ENCODE data around the gene FRMD7.

The FRMD7 gene

DNA sequence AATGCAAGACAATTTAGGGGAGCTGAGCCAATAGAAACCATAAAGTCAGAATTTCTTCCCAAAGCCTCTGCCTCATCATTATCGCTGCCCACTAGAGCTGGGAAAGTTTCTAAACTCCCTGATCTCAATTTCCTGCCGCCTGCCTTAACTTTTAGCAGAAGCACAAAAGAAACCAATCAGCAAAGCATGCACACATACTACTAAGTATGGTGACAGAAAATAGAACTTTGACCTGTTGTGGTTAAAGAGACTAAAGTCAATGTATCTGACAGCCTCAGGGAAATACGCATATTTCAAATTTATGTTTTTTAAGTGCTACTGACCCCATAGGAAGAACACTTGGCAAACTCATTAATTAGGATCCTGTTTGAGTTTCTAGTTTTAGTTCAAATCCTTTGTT is 94.7 kb downstream of the FRMD7 start:
- DNase-seq (ENCODE audit: low spot score), result no peak

DNA sequence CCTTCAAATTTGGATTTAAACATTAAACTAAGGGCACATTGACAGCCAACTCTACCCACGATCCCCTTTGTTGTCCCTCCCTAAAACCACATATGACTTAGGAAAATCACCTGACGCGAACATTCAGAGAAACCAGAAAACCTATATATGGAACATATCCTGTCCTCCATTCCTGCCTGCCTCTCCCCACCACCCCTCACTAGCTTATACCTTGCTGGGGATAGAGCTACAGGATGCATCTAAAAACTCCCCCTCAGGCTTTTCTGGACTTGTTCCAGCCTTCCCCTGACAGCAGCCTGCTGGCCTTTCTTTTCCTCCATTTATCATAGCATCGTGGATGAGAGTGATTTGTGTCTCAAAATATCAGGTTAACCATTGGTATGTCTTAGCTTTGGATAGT is 96.0 kb downstream of the FRMD7 start:
- DNase-seq (ENCODE audit: low spot score), result no peak

GRCh38 chrX:132030264-132030663 is 97.6 kb downstream of the FRMD7 start:
- DNase-seq (ENCODE audit: low spot score), result no peak

Measured in NAMALWA (cell line).